HG02981 (cell line): ENCODE results near the gene B4GALT6.

Source experiments
- ATAC-seq: cut with Tn5 transposase; IDR thresholded peaks from one replicate; pipeline ENCODE4 v1.9.1; 2021; ENCODE audit warnings: mild to moderate bottlenecking, moderate library complexity; ENCODE audit not compliant: unreplicated experiment

The B4GALT6 gene

GRCh38 chr18:31694297-31694696 is 9.9 kb upstream of the B4GALT6 start:
- ATAC-seq = no peak

GRCh38 chr18:31688606-31689005 is 4.2 kb upstream of the B4GALT6 start:
- ATAC-seq = no peak

GRCh38 chr18:31686986-31687928 is 2.9 kb upstream of the B4GALT6 start:
- no peak for ATAC-seq

DNA sequence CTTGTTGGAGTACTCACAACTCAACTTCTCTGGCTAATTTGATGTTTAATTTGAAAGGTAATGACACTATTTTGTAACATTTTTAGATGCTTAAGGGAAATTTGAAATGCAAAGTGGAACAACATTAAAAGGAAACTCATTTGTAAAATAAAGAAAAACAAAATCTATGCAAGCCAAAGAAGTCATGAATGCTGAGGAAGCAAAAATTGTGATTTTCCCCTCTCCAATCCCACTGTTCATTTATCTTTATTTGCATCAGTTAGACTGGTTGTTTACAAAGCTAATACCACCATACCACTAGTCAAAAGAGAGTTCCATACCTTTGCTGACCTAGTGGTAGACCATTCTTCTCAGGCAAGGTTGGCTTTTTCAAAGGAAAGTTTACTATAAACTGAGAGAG is 2.2 kb upstream of the B4GALT6 start:
- ATAC-seq = no peak

DNA sequence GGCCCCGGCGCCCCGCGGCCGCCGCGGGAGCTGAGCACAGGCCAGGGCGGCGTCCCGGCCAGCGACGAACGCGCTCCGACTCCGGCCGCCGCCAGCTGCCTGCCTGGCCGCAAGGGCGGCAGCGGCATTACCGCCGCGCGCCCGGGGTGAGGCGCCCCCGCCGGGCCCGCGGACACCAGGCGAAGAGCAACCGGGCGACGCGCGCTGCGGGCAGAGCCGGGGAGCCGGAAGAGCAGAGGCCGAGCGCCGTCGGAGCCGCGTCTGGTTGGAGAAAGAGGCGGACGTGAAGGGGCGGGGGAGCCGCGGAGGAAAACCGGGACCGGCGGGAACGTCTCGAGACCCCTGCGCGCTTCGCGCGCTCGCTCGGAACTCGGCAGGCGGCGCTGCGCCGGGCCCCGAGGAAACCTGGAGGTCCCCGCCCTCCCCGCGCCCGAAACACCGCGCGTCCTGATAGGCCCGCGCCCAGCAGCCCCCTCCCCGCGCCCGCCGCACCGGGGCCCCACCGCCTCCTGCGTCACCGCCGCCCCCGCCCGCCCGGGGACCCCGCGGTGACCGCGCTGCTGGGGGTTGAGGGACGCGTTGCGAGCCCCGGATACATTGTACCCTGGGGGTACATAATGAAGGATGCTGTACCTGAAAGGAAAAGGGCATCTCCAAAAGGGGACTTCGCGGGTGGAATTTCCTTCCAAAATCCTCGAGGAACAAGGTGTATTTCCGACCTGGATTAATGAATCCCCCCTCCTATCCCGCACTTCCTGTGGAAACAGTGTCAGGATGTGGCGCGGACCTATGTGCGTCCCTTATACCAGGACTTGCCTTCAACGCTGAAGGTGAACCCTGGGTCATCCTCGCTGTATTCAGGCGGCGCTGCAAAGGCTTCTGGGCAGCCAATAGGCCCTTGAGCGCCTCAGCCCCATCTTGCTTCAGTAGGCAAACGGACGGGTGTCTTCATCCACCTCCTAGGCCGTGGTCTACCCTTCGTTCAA is 1.0 kb upstream of the B4GALT6 start:
- peak; percentile 68 for ATAC-seq

DNA sequence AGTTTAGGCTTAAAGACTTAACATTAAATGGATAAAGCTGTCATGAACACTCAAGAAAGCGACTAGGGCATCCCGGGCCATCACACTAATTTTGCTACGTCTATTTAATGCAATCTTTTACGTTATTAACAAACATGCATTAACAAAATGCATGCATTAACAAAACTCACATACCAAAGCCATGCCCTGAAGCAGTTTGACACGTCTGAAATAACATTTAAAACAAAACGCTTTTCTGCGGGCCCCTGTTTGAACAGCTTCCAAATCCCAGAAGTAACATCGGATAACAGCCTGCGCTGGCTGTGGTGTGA is 458 bp downstream of the B4GALT6 start:
- ATAC-seq = no peak

GRCh38 chr18:31683106-31683505 is 1.3 kb downstream of the B4GALT6 start:
- ATAC-seq = no peak

DNA sequence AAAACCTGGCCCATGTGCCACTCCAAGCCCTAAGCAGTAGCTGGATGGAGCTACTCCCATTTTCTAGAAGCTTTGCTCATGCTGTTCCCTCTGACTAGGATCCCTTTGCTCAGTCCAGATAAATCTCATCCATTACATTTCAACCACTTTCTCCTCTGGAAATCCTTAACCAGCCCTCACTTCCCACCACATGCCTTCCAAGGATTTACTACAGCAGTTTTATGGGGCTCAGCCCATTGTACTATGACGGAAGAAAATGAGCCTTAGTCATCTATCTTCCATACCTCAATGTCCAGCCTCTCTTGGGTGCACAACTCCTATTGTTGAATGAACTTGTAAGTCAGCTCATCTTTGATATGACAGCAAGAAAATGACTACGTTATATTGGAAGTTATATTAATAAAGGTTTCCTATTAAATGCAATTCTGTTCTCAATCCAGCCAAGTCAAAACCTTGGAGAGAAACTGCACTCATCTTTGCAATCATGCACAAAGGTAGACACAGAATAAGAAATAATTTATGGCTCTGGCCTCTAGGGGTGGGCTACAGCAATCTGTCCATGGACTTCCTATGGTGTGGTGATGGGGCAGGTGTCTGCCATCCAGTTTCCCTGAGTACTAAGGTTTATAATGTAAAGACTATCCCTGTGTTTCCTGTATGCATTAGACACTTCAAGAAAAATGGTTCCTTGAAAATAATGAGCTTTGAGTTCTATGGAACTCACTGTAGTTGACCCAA is 3.4 kb downstream of the B4GALT6 start:
- ATAC-seq = no peak

- no peak for ATAC-seq
Measured at GRCh38 chr18:31680433-31680811, 4.0 kb downstream of the B4GALT6 start.

- ATAC-seq = no peak
Measured at GRCh38 chr18:31679791-31680432, 4.5 kb downstream of the B4GALT6 start.

GRCh38 chr18:31679133-31679742 is 5.1 kb downstream of the B4GALT6 start:
- ATAC-seq = no peak

GRCh38 chr18:31678425-31678824 is 6.0 kb downstream of the B4GALT6 start:
- ATAC-seq = no peak

DNA sequence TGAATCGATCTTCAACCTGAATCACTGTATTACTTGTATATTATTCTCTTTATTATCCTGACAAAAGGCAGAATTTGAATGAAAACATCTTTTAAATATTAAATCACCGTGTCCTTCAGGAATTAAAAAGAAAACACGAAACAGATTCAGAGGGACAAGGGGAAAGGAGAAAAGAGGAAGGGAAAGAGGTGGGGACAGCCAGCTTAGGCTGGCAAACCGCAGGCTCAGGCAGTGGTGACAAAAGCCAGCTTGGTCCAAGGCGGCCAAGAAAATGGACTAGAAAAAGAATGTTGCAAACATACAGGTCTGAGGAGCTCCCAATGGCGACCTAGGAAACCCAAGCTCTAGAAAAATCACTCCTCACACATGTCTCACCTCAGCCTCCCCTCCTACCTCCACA is 6.8 kb downstream of the B4GALT6 start:
- no peak for ATAC-seq

DNA sequence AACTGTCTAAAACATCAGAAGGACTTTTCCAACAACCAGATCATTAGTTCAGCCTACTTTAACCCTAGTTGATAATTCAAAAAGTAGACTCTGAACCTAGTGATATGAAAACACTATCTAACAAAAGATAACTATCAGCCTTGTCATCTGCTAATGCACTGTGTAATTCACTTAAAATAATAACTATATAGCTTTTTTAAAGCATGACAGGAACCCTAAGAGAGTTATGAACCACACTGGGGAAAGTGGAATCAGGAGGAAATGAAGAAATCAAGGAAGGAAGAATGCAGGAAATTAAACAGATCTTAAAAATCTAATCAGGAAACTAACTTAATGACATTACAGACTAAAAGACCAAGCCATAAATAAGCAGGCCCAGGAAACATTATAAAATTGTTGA is 9.0 kb downstream of the B4GALT6 start:
- no peak for ATAC-seq

GRCh38 chr18:31672628-31673135 is 11.7 kb downstream of the B4GALT6 start:
- no peak for ATAC-seq

DNA sequence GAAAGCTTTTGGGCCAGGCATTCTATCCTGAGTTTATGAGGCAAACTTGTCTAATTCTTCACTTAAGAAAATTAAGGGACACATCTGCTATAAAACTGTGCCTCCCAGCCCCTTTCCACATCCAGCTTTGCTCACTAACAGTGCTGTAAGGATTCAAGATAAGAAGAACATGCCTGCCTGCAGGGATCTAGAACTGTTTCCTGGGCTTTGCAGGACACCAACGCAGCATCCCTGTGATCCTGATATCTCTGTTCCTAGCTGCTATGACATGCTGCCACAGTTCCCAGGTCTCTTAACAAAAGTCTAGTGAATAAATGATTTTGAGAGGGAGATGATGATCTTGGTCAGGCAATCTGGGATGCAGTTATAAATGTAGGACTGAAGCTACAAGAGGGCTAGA is 12.4 kb downstream of the B4GALT6 start:
- ATAC-seq = no peak

DNA sequence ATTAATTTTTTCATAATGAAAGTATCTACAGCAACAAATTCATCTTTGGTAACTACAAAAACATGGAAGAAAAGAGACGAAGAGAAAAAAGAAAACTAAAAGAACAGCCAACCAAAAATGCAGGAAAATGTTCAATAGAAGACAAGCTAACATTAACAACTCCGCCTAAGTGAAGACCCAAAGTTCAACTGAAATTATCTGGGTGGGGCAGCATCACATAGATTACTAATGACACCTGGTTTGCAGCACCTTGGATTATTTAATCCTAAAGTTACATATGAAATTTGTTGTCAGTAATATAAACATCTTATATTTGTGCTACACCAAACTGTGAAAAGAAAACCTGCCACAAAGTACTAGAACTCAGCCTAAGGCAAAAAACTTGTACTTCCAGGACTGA is 14.8 kb downstream of the B4GALT6 start:
- ATAC-seq = no peak

DNA sequence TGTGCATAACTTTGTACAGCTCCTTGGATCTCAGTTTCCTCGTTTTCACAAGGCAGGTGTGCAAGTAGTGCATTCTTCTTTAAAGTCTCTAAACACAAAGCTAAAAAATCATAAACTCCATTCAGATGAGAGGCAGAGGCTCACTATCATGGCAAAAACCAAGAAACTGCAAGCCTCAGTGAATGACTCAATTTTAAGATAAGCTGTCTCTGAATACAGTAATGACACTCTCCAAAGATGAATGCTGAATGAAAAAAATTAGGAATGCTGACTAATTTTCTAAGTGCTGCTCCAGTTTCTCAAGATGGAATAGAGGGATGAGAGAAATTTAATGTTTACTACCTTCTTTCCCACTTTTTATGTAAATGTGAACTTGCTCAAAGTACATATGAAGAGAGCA is 17.2 kb downstream of the B4GALT6 start:
- no peak for ATAC-seq

DNA sequence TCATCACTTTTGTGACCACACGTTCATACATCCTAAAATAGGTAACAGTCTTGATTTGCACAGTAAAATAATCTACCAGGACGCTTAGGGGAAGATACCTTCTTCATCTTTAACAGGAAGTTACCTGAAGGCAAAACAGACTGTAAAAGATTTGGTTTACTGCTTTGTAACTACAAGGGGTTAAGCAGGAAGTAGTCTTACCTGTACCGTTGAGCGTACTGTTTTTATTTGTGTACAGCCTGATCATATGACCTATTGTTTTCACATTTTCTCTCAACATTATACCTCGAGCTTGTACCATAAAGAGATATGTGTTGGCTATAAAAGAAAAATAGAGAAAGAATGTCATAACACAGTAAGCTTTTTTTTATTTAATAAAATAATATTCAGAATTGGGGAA is 18.3 kb downstream of the B4GALT6 start:
- no peak for ATAC-seq

DNA sequence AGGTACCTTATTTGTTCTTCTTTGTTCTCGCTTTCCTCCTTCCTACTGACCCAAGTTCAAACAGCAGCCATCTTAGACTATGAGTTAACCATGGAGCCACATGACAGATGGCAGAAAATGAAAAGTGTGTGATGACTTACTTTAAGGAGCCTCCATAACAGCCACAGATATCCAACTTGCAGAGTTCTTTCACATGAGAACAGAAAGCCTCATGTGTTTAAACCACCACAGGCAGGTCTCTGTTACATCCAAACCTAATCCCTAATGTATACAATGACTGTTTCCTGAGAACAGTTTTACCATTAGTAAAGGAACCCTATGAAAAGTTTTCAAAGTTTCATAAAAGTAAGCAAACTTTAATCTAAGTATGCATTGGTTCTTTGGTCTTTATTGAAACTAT is 20.3 kb downstream of the B4GALT6 start:
- ATAC-seq = no peak
